Smooth muscle cell (in vitro differentiated cells): ENCODE data around the gene TRIM2. TPM values are rescaled to one million over a fixed set of nuclear protein-coding genes. Genes with fewer than 3 reads are reported as not detected.

Experiments
- DNase-seq: peaks from one replicate; lab custom pipeline; 2025; ENCODE audit not compliant: unreplicated experiment; lab: John Stamatoyannopoulos, UW
- H2AFZ ChIP-seq: fragments of 200-600 bp; sonication (generic); 2 replicates; pipeline ENCODE4 v1.6.0; 2016; ENCODE audit warnings: antibody characterized with exemption, low read depth, mild to moderate bottlenecking
- H3F3A ChIP-seq: fragments of 200-600 bp; sonication (generic); 2 replicates; pipeline ENCODE4 v1.6.0; 2017; ENCODE audit warnings: antibody characterized with exemption, low read depth
- H3K27ac ChIP-seq: fragments of 200-600 bp; sonication (generic); 2 replicates; pipeline ENCODE4 v1.5.1; 2016; ENCODE audit warnings: low read depth, mild to moderate bottlenecking
- H3K27me3 ChIP-seq: fragments of 200-600 bp; sonication (generic); 2 replicates; pipeline ENCODE4 v1.6.1; 2016; ENCODE audit warnings: low read depth, mild to moderate bottlenecking
- H3K36me3 ChIP-seq: fragments of 200-600 bp; sonication (generic); 2 replicates; pipeline ENCODE4 v1.5.1; 2016; ENCODE audit warnings: low read depth
- H3K4me1 ChIP-seq: fragments of 200-600 bp; sonication (generic); 2 replicates; pipeline ENCODE4 v1.5.1; 2016; ENCODE audit warnings: low read depth
- H3K4me2 ChIP-seq: fragments of 200-600 bp; sonication (generic); 2 replicates; pipeline ENCODE4 v1.6.0; 2016; ENCODE audit warnings: mild to moderate bottlenecking
- H3K4me3 ChIP-seq: fragments of 200-600 bp; sonication (generic); 2 replicates; pipeline ENCODE4 v1.5.1; 2016; ENCODE audit warnings: mild to moderate bottlenecking
- H3K79me2 ChIP-seq: fragments of 200-600 bp; sonication (generic); 2 replicates; pipeline ENCODE4 v1.6.0; 2016; ENCODE audit warnings: low read depth, mild to moderate bottlenecking
- H3K9ac ChIP-seq: fragments of 200-600 bp; sonication (generic); 2 replicates; pipeline ENCODE4 v1.6.0; 2016; ENCODE audit warnings: low read depth
- H3K9me3 ChIP-seq: fragments of 200-600 bp; sonication (generic); replicated peaks from 2 replicates; pipeline ENCODE4 v1.5.1; 2016; ENCODE audit warnings: low read depth
- H4K20me1 ChIP-seq: fragments of 200-600 bp; sonication (generic); 2 replicates; pipeline ENCODE4 v1.6.0; 2016; ENCODE audit warnings: low read depth
- WGBS: methylation state at CpG from one replicate; pipeline ENCODE4 v1.1.7; 2016; ENCODE audit warnings: low lambda C conversion rate; 5-methylcytosine and 5-hydroxymethylcytosine counted together
- polyA plus RNA-seq: library from polyadenylated mRNA; unstranded; fragments of >200 nt; fragmentation: Nextera tagmentation; extraction: Ambion mirVana; gene quantifications from 2 replicates; pipeline ENCODE4 v1.2.1, GENCODE V29; 2016
- total RNA-seq: library from RNA; depleted of rRNA; stranded (reverse); fragments of >200 nt; gene quantifications from 2 replicates; pipeline ENCODE4 v1.2.3, GENCODE V29; 2014
- TF ChIP-seq, protein P1 (sequence below): fragments of 200-600 bp; sonication (generic); IDR thresholded peaks from 2 replicates; pipeline ENCODE4 v1.5.1; 2017; ENCODE audit warnings: borderline replicate concordance, mild to moderate bottlenecking, antibody characterized with exemption; ENCODE audit not compliant: insufficient read depth, poor library complexity, severe bottlenecking

TRIM2 gene
- total and polyA plus RNA-seq, 2 experiments from 2014 or later: 9.1 to 33.4 TPM

DNA sequence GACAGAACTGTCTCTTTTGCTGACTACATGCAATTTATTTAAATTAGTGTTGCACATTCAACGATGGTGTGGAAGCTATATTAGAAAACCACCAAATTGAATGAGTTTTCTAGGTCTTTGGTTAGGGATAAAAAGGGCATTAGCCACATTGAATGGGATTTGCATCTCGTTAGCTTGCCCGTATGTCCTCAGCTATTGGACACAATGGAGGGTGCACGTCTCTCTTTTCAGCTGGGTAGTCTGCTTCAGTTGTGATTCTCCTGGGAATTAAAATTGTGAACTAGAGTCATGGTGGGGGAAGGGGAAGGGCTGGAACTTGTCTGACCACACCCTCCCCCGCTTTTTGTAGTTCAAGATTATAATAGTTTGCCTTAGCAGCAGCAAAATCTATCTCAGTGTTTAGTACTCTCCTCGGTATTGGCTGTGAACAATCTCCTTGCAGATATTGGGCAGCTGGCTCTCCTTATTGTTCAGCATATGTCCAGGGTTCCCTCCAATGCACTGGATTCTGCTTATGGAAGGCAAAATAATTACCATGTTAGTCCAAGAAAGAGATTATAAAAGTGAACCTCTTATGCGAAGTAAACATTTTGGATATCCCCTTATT, 23.3 kb downstream of the TRIM2 start:
- TF ChIP-seq, protein P1, sequence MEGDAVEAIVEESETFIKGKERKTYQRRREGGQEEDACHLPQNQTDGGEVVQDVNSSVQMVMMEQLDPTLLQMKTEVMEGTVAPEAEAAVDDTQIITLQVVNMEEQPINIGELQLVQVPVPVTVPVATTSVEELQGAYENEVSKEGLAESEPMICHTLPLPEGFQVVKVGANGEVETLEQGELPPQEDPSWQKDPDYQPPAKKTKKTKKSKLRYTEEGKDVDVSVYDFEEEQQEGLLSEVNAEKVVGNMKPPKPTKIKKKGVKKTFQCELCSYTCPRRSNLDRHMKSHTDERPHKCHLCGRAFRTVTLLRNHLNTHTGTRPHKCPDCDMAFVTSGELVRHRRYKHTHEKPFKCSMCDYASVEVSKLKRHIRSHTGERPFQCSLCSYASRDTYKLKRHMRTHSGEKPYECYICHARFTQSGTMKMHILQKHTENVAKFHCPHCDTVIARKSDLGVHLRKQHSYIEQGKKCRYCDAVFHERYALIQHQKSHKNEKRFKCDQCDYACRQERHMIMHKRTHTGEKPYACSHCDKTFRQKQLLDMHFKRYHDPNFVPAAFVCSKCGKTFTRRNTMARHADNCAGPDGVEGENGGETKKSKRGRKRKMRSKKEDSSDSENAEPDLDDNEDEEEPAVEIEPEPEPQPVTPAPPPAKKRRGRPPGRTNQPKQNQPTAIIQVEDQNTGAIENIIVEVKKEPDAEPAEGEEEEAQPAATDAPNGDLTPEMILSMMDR: no peak

DNA sequence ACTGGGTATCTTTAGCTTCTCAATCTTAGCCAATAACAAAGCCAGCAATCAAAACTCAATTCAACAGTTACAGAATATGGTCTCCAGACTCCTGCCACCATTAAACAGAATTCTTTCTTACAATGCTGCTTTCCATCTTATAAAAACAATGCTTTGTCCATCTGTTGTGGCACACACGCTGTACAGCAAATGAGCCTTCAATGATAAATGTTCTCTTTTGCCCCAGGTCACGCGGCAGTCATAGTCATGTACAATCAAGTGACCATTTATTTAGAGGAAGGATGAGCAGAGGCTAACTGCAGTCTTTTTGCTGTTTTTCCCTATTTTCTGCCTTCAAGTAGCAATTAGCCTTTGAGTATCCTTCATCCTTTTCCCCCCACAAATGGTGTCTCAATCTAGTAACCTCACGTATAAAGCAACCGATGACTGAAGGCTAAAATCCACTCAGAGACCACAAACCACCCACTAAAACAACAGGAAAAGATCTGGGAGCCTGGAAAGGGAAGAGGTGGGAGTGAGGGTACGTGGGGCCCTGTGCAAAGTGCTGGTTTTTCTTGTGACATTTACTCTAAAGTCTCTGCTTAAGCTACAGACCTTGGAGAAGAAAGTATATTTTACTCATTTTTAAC, 24.4 kb downstream of the TRIM2 start:
- Histone ChIP-seq H3K9ac (no peak overlapping the region), H3K4me3 (no peak overlapping the region), H3K4me1 (peaks cover 33% of the 10 kb centered on the region), H3K4me2 (peak overlapping the region; percentile 62), H3K27me3 (no peaks in the 10 kb centered on the region), H3F3A (peaks cover 1% of the 10 kb centered on the region), H3K27ac (no peak overlapping the region), H3K9me3 (no peaks in the 10 kb centered on the region), H3K79me2 (peaks cover 46% of the 10 kb centered on the region), H4K20me1 (peaks cover 74% of the 10 kb centered on the region), H3K36me3 (no peaks in the 10 kb centered on the region), H2AFZ (no peak overlapping the region)
- DNase-seq: no peak
- TF ChIP-seq, protein P1: no peak
- WGBS: 40% methylated on average over 6 of the region's 6 CpGs

More for the DNA sequence above, 23.3 kb downstream of the TRIM2 start:
- H2AFZ ChIP-seq: no peak overlapping the region
- DNase-seq: no peak
- H3K9me3 ChIP-seq: no peaks in the 10 kb centered on the region
- H3K36me3 ChIP-seq: no peaks in the 10 kb centered on the region
- 86% methylated on average over 7 of the region's 7 CpGs for WGBS
- peaks cover 5% of the 10 kb centered on the region for H3F3A ChIP-seq
- H3K4me3 ChIP-seq: no peak overlapping the region
- H4K20me1 ChIP-seq: peaks cover 63% of the 10 kb centered on the region
- no peak overlapping the region for H3K9ac ChIP-seq
- no peaks in the 10 kb centered on the region for H3K27me3 ChIP-seq
- peak overlapping the region; percentile 62 for H3K4me2 ChIP-seq
- peaks cover 30% of the 10 kb centered on the region for H3K4me1 ChIP-seq
- H3K27ac ChIP-seq: no peak overlapping the region
- peaks cover 50% of the 10 kb centered on the region for H3K79me2 ChIP-seq

DNA sequence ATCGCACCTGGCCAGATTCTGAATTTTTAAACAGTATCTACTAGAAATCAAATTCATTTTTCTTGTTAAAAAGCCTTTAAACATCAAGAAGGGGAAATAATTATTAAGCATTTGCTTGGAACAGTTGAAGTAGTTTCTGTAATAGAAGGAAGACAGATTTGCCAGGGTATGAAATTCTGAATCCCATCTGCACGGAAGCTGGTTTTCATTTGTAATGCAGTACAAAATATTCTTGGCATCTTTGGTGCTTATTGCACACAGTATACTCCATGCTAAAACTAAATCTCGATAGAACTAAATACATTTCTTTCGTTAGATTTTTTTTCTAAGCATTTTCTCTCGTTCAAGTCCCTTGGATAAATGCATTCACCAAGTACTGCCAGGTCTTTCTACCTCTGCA, 25.3 kb downstream of the TRIM2 start:
- Histone ChIP-seq H3K36me3 (no peaks in the 10 kb centered on the region), H3K4me2 (peak overlapping the region; percentile 62), H4K20me1 (peaks cover 83% of the 10 kb centered on the region), H3K4me1 (peaks cover 26% of the 10 kb centered on the region), H3K9me3 (no peaks in the 10 kb centered on the region), H3K27me3 (no peaks in the 10 kb centered on the region), H3K9ac (no peak overlapping the region), H3F3A (peaks cover 3% of the 10 kb centered on the region), H3K27ac (no peak overlapping the region), H2AFZ (no peak overlapping the region), H3K4me3 (no peak overlapping the region), H3K79me2 (peaks cover 37% of the 10 kb centered on the region)
- DNase-seq: no peak
- 95% methylated on average over 5 of the region's 5 CpGs for WGBS
- TF ChIP-seq, protein P1: no peak
